DND-41 (cell line): ENCODE results near the gene CLCN6.

Experiments used
- ATAC-seq: fragments of 200-7000 bp; cut with Tn5 transposase; 3 replicates; pipeline ENCODE4 v1.9.1; 2021; ENCODE audit warnings: low read depth; ENCODE audit not compliant: insufficient read depth
- DNase-seq: peaks from one replicate; pipeline ENCODE4 v3.0.0-alpha.2; 2020
- H2AFZ ChIP-seq: 2 replicates; pipeline ENCODE4 v1.6.0; 2012; ENCODE audit warnings: low read depth, low read length
- H3K27ac ChIP-seq: 2 replicates; pipeline ENCODE4 v1.5.1; 2012; ENCODE audit warnings: low read length, inconsistent platforms
- H3K27me3 ChIP-seq: fragments of 200-600 bp; sonication (generic); 2 replicates; pipeline ENCODE4 v1.6.0; 2012; ENCODE audit warnings: low read length, mild to moderate bottlenecking, inconsistent platforms; ENCODE audit not compliant: insufficient read depth, poor library complexity
- H3K36me3 ChIP-seq: 2 replicates; pipeline ENCODE4 v1.5.1; 2012; ENCODE audit warnings: low read length, inconsistent platforms; ENCODE audit not compliant: insufficient read depth
- H3K4me1 ChIP-seq: 2 replicates; pipeline ENCODE4 v1.5.1; 2012; ENCODE audit warnings: mild to moderate bottlenecking, low read length; ENCODE audit not compliant: insufficient read depth
- H3K4me2 ChIP-seq: 2 replicates; pipeline ENCODE4 v1.6.0; 2012; ENCODE audit warnings: mild to moderate bottlenecking, moderate library complexity, low read length, inconsistent platforms; ENCODE audit not compliant: insufficient read depth
- H3K4me3 ChIP-seq, 2 experiments: fragments of 200-600 bp in 1 of 2; shearing (Covaris generic) in 1 of 2; 2 replicates each; pipeline ENCODE4 v1.5.1; 2012 to 2016; ENCODE audit warnings: inconsistent platforms in 2 of 2, low read length in 2 of 2, mild to moderate bottlenecking in 2 of 2, low read depth in 1 of 2, moderate library complexity in 1 of 2
- H3K79me2 ChIP-seq: 2 replicates; pipeline ENCODE4 v1.6.0; 2012; ENCODE audit warnings: low read length, inconsistent platforms; ENCODE audit not compliant: insufficient read depth
- H3K9ac ChIP-seq: 2 replicates; pipeline ENCODE4 v1.6.0; 2012; ENCODE audit warnings: low read depth, mild to moderate bottlenecking, inconsistent platforms, low read length, moderate library complexity
- H3K9me3 ChIP-seq: 2 replicates; pipeline ENCODE4 v1.5.1; 2012; ENCODE audit warnings: low read length, moderate library complexity, mild to moderate bottlenecking, inconsistent platforms; ENCODE audit not compliant: insufficient read depth, severe bottlenecking
- H4K20me1 ChIP-seq: 2 replicates; pipeline ENCODE4 v1.6.0; 2012; ENCODE audit warnings: low read length; ENCODE audit not compliant: insufficient read depth
- EZH2 ChIP-seq: IDR thresholded peaks from 3 replicates; pipeline ENCODE4 v1.6.1; 2012; ENCODE audit warnings: borderline replicate concordance, low read depth, mild to moderate bottlenecking, moderate library complexity, low read length, inconsistent platforms; ENCODE audit not compliant: severe bottlenecking
- TF ChIP-seq, protein P1 (sequence below): IDR thresholded peaks from 2 replicates; pipeline ENCODE4 v1.5.1; 2012; ENCODE audit warnings: borderline replicate concordance, low read length, moderate library complexity, mild to moderate bottlenecking; ENCODE audit not compliant: poor library complexity, severe bottlenecking; ENCODE audit errors: extremely low read depth

The CLCN6 gene

DNA sequence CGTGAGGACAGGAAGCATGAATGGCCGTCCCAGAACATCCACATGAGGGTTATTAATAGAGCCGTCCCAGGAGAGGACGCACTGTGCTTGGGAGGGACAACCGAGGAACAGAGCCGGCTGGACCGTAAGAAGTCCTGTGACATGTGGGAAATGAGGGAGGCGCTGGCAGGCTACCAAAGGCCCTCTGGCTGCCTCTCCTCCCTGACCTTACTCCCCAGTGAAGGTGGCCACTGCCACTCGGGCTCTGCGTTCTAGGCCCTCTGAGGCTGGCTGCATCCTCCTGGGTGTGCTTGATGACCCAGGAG is 68.2 kb downstream of the CLCN6 start:
- ATAC-seq (no peak), DNase-seq (no peak)
- Histone ChIP-seq H3K9me3 (no peaks in the 10 kb centered on the region), H3K4me3 (no peak overlapping the region), H3K4me2 (no peak overlapping the region), H3K79me2 (no peaks in the 10 kb centered on the region), H3K27ac (no peak overlapping the region), H3K27me3 (peaks cover 3% of the 10 kb centered on the region), H2AFZ (no peak overlapping the region), H3K36me3 (no peaks in the 10 kb centered on the region), H4K20me1 (peaks cover 8% of the 10 kb centered on the region; the same call in 1 of the 2 replicates), H3K9ac (no peak overlapping the region), H3K4me1 (no peaks in the 10 kb centered on the region)
- TF ChIP-seq, protein P1, sequence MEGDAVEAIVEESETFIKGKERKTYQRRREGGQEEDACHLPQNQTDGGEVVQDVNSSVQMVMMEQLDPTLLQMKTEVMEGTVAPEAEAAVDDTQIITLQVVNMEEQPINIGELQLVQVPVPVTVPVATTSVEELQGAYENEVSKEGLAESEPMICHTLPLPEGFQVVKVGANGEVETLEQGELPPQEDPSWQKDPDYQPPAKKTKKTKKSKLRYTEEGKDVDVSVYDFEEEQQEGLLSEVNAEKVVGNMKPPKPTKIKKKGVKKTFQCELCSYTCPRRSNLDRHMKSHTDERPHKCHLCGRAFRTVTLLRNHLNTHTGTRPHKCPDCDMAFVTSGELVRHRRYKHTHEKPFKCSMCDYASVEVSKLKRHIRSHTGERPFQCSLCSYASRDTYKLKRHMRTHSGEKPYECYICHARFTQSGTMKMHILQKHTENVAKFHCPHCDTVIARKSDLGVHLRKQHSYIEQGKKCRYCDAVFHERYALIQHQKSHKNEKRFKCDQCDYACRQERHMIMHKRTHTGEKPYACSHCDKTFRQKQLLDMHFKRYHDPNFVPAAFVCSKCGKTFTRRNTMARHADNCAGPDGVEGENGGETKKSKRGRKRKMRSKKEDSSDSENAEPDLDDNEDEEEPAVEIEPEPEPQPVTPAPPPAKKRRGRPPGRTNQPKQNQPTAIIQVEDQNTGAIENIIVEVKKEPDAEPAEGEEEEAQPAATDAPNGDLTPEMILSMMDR: no peak
- no peak for TF ChIP-seq EZH2

DNA sequence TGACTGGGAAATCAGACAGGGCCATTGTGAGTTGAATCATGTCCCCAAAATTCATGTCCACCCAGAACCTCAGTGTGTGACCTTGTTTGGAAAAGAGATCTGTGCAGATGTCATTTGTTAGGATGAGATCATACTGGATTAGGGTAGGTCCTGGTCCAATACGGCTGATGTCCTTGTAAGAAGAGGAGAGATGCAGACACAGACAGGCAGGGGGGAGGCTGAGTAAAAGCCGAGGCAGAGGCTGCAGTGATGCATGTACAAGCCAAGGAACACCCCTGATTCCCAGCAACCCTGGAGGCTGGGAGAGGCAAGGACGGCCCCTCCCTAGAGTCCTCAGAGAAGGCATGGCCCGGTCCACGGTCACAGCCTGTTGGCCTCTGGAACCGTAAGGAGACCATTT is 68.6 kb downstream of the CLCN6 start:
- no peaks in the 10 kb centered on the region for H3K36me3 ChIP-seq
- H3K27ac ChIP-seq: no peak overlapping the region
- ATAC-seq (no peak), DNase-seq (no peak)
- peaks cover 3% of the 10 kb centered on the region for H3K27me3 ChIP-seq
- no peak overlapping the region for H3K9ac ChIP-seq
- no peaks in the 10 kb centered on the region for H3K79me2 ChIP-seq
- no peaks in the 10 kb centered on the region for H3K4me1 ChIP-seq
- no peak overlapping the region for H2AFZ ChIP-seq
- TF ChIP-seq, protein P1: no peak
- no peak for TF ChIP-seq EZH2
- H4K20me1 ChIP-seq: peaks cover 8% of the 10 kb centered on the region; the same call in 1 of the 2 replicates
- no peak overlapping the region for H3K4me3 ChIP-seq
- no peak overlapping the region for H3K4me2 ChIP-seq
- no peaks in the 10 kb centered on the region for H3K9me3 ChIP-seq

DNA sequence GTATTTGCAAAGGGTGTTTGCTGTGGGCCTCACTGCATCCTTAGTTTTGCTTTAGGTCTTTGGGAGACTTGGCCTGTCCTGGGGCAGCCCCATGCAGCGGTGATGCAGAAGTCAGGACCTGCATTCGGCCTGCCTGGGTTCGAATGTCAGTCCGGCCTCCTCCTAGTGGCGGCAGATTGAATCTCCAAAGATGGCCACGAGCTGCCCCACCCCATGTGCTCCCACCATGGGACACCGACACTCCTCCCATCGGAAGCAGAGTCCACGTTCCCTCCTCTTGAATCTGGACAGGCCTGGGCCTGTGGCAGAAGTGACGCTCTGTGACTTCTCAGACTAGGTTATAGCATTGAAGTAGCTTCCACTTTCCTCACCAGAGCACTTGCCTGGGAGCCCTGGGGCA is 69.1 kb downstream of the CLCN6 start:
- Histone ChIP-seq H3K27me3 (peaks cover 3% of the 10 kb centered on the region), H4K20me1 (peaks cover 11% of the 10 kb centered on the region; the same call in 1 of the 2 replicates), H3K36me3 (no peaks in the 10 kb centered on the region), H3K4me2 (no peak overlapping the region), H3K4me3 (no peak overlapping the region), H3K4me1 (no peaks in the 10 kb centered on the region), H3K79me2 (no peaks in the 10 kb centered on the region), H3K9me3 (no peaks in the 10 kb centered on the region), H2AFZ (no peak overlapping the region), H3K27ac (no peak overlapping the region), H3K9ac (no peak overlapping the region)
- DNase-seq (no peak), ATAC-seq (no peak)
- TF ChIP-seq EZH2: no peak
- TF ChIP-seq, protein P1: no peak

DNA sequence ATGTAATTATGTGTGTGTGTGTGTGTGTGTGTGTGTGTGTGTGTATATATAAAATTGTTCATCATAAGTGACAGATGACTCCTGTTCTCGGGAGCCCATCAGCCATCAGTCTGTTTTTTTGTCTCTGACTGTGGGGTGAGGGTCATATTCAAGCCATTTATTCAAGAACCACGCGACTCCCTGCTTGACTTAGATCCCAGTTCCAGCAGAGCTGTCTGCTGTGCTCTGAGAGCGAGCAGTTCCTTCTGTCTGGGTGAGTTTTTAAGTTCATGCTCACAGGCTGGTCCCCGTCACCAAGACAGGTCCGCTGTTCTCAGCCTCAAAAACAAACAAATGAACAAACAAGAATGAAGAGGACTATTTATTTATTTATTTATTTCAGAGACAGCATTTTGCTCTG is 71.1 kb downstream of the CLCN6 start:
- ATAC-seq (no peak), DNase-seq (no peak)
- Histone ChIP-seq H2AFZ (no peak overlapping the region), H3K27me3 (peaks cover 5% of the 10 kb centered on the region), H3K4me2 (no peak overlapping the region), H4K20me1 (peaks cover 11% of the 10 kb centered on the region; the same call in 1 of the 2 replicates), H3K9ac (no peak overlapping the region), H3K79me2 (no peaks in the 10 kb centered on the region), H3K9me3 (no peaks in the 10 kb centered on the region), H3K4me3 (no peak overlapping the region), H3K4me1 (no peaks in the 10 kb centered on the region), H3K36me3 (no peaks in the 10 kb centered on the region), H3K27ac (no peak overlapping the region)
- no peak for TF ChIP-seq EZH2
- TF ChIP-seq, protein P1: no peak
